H1 (cell line): ENCODE measurements around the gene MBD5. TPM values are rescaled to one million over a fixed set of nuclear protein-coding genes. Genes with fewer than 3 reads are reported as not detected.

ENCODE experiments used
- CTCF ChIA-PET: fragments of 300-600 bp; sonication (Branson Sonifier 250); formaldehyde crosslinking; loops from one replicate; lab custom pipeline; 2021; ENCODE audit not compliant: partially characterized antibody; lab: Charles Lee
- POLR2A ChIA-PET: fragments of 300-600 bp; sonication (Branson Sonifier 250); formaldehyde crosslinking; loops from one replicate; lab custom pipeline; 2021; ENCODE audit warnings: inconsistent platforms; ENCODE audit not compliant: partially characterized antibody; lab: Charles Lee
- DNase-seq, 2 experiments: peaks; one replicate each; pipeline versions ENCODE4 v3.0.0 to v3.0.0-alpha.2; 2010 to 2022; ENCODE audit warnings: low spot score in 2 of 2, low read depth in 1 of 2, mixed read lengths in 1 of 2
- FAIRE-seq: peaks from 2 replicates; lab custom pipeline; 2011; peaks lifted over from hg19 to GRCh38; lab: Jason Lieb, UNC
- H2AFZ ChIP-seq: 2 replicates; pipeline ENCODE4 v1.8.1; 2012; ENCODE audit warnings: low read length, inconsistent platforms
- H2AK5ac ChIP-seq: 2 replicates; pipeline ENCODE4 v1.6.1; 2013; ENCODE audit warnings: low read depth, low read length
- H2BK120ac ChIP-seq: replicated peaks from 2 replicates; pipeline ENCODE3; 2013; ENCODE audit warnings: low read depth, low read length, inconsistent platforms
- H2BK12ac ChIP-seq: 2 replicates; pipeline ENCODE4 v1.6.1; 2013; ENCODE audit warnings: low read depth, low read length
- H2BK15ac ChIP-seq: 2 replicates; pipeline ENCODE4 v1.6.1; 2013; ENCODE audit warnings: low read length
- H2BK20ac ChIP-seq: 2 replicates; pipeline ENCODE4 v1.6.1; 2013; ENCODE audit warnings: low read length
- H2BK5ac ChIP-seq: 2 replicates; pipeline ENCODE4 v1.6.1; 2013; ENCODE audit warnings: low read depth, low read length
- H3K14ac ChIP-seq: 2 replicates; pipeline ENCODE4 v1.6.1; 2013; ENCODE audit warnings: inconsistent platforms; ENCODE audit not compliant: insufficient read length
- H3K18ac ChIP-seq: 2 replicates; pipeline ENCODE4 v1.6.1; 2013; ENCODE audit warnings: low read length; ENCODE audit errors: extremely low read depth
- H3K23ac ChIP-seq: 2 replicates; pipeline ENCODE4 v1.6.1; 2013; ENCODE audit warnings: inconsistent platforms; ENCODE audit not compliant: insufficient read length
- H3K23me2 ChIP-seq: 2 replicates; pipeline ENCODE4 v1.6.1; 2013; ENCODE audit warnings: low read depth, low read length
- H3K27ac ChIP-seq: 2 replicates; pipeline ENCODE4 v1.6.1; 2011; ENCODE audit warnings: low read depth, low read length, inconsistent platforms
- H3K27me3 ChIP-seq, 4 experiments: replicated peaks in 1 of 4; 1 replicate in 1 of 4; 2 replicates in 3 of 4; pipeline versions ENCODE4 v1.6.1 to v1.8.1; 2011 to 2013; ENCODE audit warnings: low read length in 3 of 4, mild to moderate bottlenecking in 3 of 4, inconsistent platforms in 2 of 4, mixed read lengths in 2 of 4, moderate library complexity in 1 of 4; ENCODE audit not compliant: control insufficient read depth in 3 of 4, insufficient read depth in 3 of 4; ENCODE audit errors: extremely low read depth in 1 of 4
- H3K36me3 ChIP-seq, 4 experiments: 2 replicates each; pipeline versions ENCODE4 v1.6.1 to v1.8.1; 2011 to 2013; ENCODE audit warnings: mild to moderate bottlenecking in 4 of 4, low read length in 3 of 4, moderate library complexity in 2 of 4, control low read depth in 1 of 4, inconsistent platforms in 1 of 4; ENCODE audit not compliant: insufficient read depth in 4 of 4, control insufficient read depth in 2 of 4
- H3K4ac ChIP-seq: replicated peaks from 2 replicates; pipeline ENCODE3; 2013; ENCODE audit warnings: low read length, low read depth, mixed read lengths, inconsistent platforms; ENCODE audit not compliant: insufficient read length
- H3K4me1 ChIP-seq, 4 experiments: replicated peaks in 1 of 4; 1 replicate in 1 of 4; 2 replicates in 3 of 4; pipeline versions ENCODE4 v1.6.1 to v1.8.1; 2011 to 2013; ENCODE audit warnings: low read length in 3 of 4, inconsistent platforms in 2 of 4, mixed read lengths in 1 of 4; ENCODE audit not compliant: insufficient read depth in 4 of 4, control insufficient read depth in 3 of 4
- H3K4me2 ChIP-seq, 2 experiments: 2 replicates each; pipeline versions ENCODE4 v1.6.1 to v1.8.1; 2011 to 2013; ENCODE audit warnings: low read depth in 2 of 2, low read length in 2 of 2, control low read depth in 1 of 2, inconsistent platforms in 1 of 2, mild to moderate bottlenecking in 1 of 2; ENCODE audit not compliant: insufficient read depth in 1 of 2
- H3K4me3 ChIP-seq, 4 experiments: fragments of 200-600, 300-600 bp in 1 of 4; sonication (generic), shearing (Covaris generic), sonication (Bioruptor Twin) in 1 of 4; 2 replicates each; pipeline versions ENCODE4 v1.5.1 to v1.8.1; 2011 to 2016; ENCODE audit warnings: low read length in 4 of 4, low read depth in 3 of 4, control low read depth in 2 of 4, inconsistent platforms in 2 of 4, mild to moderate bottlenecking in 2 of 4, mixed read lengths in 1 of 4, moderate library complexity in 1 of 4; ENCODE audit not compliant: insufficient read depth in 2 of 4; ENCODE audit errors: extremely low read depth in 1 of 4
- H3K56ac ChIP-seq: replicated peaks from 2 replicates; pipeline ENCODE3; 2013; ENCODE audit warnings: low read depth, mild to moderate bottlenecking, mixed read lengths, low read length, inconsistent platforms; ENCODE audit not compliant: insufficient read length
- H3K79me1 ChIP-seq: 2 replicates; pipeline ENCODE4 v1.6.1; 2013; ENCODE audit warnings: low read depth, low read length, control low read depth
- H3K79me2 ChIP-seq, 2 experiments: 2 replicates each; pipeline versions ENCODE4 v1.6.1 to v1.8.1; 2012 to 2013; ENCODE audit warnings: low read length in 2 of 2, mild to moderate bottlenecking in 2 of 2, inconsistent platforms in 1 of 2; ENCODE audit not compliant: insufficient read depth in 2 of 2, control insufficient read depth in 1 of 2
- H3K9ac ChIP-seq, 4 experiments: replicated peaks in 1 of 4; 1 replicate in 1 of 4; 2 replicates in 3 of 4; pipeline versions ENCODE4 v1.6.1 to v1.8.1; 2011 to 2013; ENCODE audit warnings: low read depth in 3 of 4, low read length in 3 of 4, control low read depth in 2 of 4, mild to moderate bottlenecking in 2 of 4, moderate library complexity in 2 of 4, inconsistent platforms in 1 of 4; ENCODE audit errors: extremely low read depth in 1 of 4
- H3K9me3 ChIP-seq, 2 experiments: 2 replicates each; pipeline versions ENCODE4 v1.6.1 to v1.8.1; 2012 to 2013; ENCODE audit warnings: mild to moderate bottlenecking in 2 of 2, moderate library complexity in 2 of 2, control low read depth in 1 of 2, inconsistent platforms in 1 of 2, low read depth in 1 of 2, low read length in 1 of 2, mixed read lengths in 1 of 2; ENCODE audit not compliant: insufficient read depth in 2 of 2
- H4K20me1 ChIP-seq, 2 experiments: replicated peaks in 1 of 2; 2 replicates each; pipeline versions ENCODE3 to v1.8.1; 2011 to 2013; ENCODE audit warnings: inconsistent platforms in 2 of 2, low read length in 2 of 2, mild to moderate bottlenecking in 1 of 2; ENCODE audit not compliant: insufficient read depth in 2 of 2, control insufficient read depth in 1 of 2
- H4K5ac ChIP-seq: 2 replicates; pipeline ENCODE4 v1.6.1; 2013; ENCODE audit warnings: low read length, low read depth, mixed read lengths, inconsistent platforms; ENCODE audit not compliant: insufficient read length
- H4K8ac ChIP-seq: 2 replicates; pipeline ENCODE4 v1.8.0; 2013; ENCODE audit warnings: mild to moderate bottlenecking, moderate library complexity, low read length, inconsistent platforms; ENCODE audit not compliant: insufficient read depth; ENCODE audit errors: extremely low read depth
- H4K91ac ChIP-seq: replicated peaks from 2 replicates; pipeline ENCODE3; 2013; ENCODE audit warnings: low read length, mixed read lengths, inconsistent platforms; ENCODE audit not compliant: insufficient read length
- BACH1 ChIP-seq: IDR thresholded peaks from 2 replicates; pipeline ENCODE4 v1.6.1; 2012; ENCODE audit warnings: low read length, improper control_type of control experiment
- CBX5 ChIP-seq: fragments of 300-800, 300-1000 bp; sonication (generic); IDR thresholded peaks from 2 replicates; pipeline ENCODE4 v1.7.1; 2016; ENCODE audit warnings: antibody characterized with exemption, low read length, low read depth
- KDM5A ChIP-seq: fragments of 200-600 bp; IDR thresholded peaks from 2 replicates; pipeline ENCODE4 v1.7.1; 2012; ENCODE audit warnings: mild to moderate bottlenecking, low read length, inconsistent platforms, mixed read lengths
- NRF1 ChIP-seq: IDR thresholded peaks from 2 replicates; pipeline ENCODE4 v1.6.1; 2011; ENCODE audit warnings: mild to moderate bottlenecking, low read depth, low read length, improper control_type of control experiment
- SIN3A ChIP-seq, 2 experiments: IDR thresholded peaks in 1 of 2; conservative IDR thresholded peaks in 1 of 2; 2 replicates each; pipeline ENCODE4 v1.6.1; 2011 to 2012; ENCODE audit warnings: low read length in 2 of 2, improper control_type of control experiment in 1 of 2, low read depth in 1 of 2, mild to moderate bottlenecking in 1 of 2
- SRF ChIP-seq: IDR thresholded peaks from 2 replicates; pipeline ENCODE4 v1.6.1; 2011; ENCODE audit warnings: mild to moderate bottlenecking, low read depth, low read length, moderate library complexity
- TAF1 ChIP-seq: IDR thresholded peaks from 2 replicates; pipeline ENCODE4 v1.6.1; 2011; ENCODE audit warnings: mild to moderate bottlenecking, low read depth, low read length
- WGBS, 2 experiments: shearing (Covaris generic) in 1 of 2; methylation state at CpG; one replicate each; pipeline versions ENCODE4 v1.1.6 to v1.1.7; 2013 to 2015; ENCODE audit warnings: low lambda C conversion rate in 2 of 2, mixed read lengths in 2 of 2, inconsistent platforms in 1 of 2, low coverage in 1 of 2, missing lambda C conversion rate in 1 of 2; ENCODE audit not compliant: insufficient replicate concordance in 2 of 2, insufficient coverage in 1 of 2, insufficient read length in 1 of 2; ENCODE audit errors: extremely low coverage in 1 of 2, missing lambda C conversion rate in 1 of 2; 5-methylcytosine and 5-hydroxymethylcytosine counted together
- polyA plus RNA-seq, 7 experiments: library from polyadenylated mRNA; depleted of rRNA in 3 of 7; stranded (reverse) in 5 of 7; unstranded in 2 of 7; fragments of >200 nt in 5 of 7; fragments of 200-250 nt in 2 of 7; gene quantifications; 1 replicate in 5 of 7; 2 replicates in 1 of 7; 4 replicates in 1 of 7; pipeline versions ENCODE4 v1.2.1 to v1.2.3, GENCODE V29; 2011 to 2013; ENCODE audit warnings: missing spikeins in 2 of 7, mixed read lengths in 2 of 7
- total RNA-seq: library from RNA; stranded (reverse); fragmentation: NEBNext Ultra II Directional; extraction: Animal tissue kit (Norgen Biotek cat#: 25700); gene quantifications from 2 replicates; pipeline ENCODE4 v1.2.1, GENCODE V29; 2021
- TF ChIP-seq, protein P1 (sequence below): IDR thresholded peaks from 2 replicates; pipeline ENCODE4 v1.6.1; 2011; ENCODE audit warnings: low read length, improper control_type of control experiment

MBD5 gene
- total and polyA plus RNA-seq, 2 of the 8 experiments (the other 6 are each of a cell fraction or from before 2014, with no cell fraction given), result 9.7 to 29.4 TPM

DNA sequence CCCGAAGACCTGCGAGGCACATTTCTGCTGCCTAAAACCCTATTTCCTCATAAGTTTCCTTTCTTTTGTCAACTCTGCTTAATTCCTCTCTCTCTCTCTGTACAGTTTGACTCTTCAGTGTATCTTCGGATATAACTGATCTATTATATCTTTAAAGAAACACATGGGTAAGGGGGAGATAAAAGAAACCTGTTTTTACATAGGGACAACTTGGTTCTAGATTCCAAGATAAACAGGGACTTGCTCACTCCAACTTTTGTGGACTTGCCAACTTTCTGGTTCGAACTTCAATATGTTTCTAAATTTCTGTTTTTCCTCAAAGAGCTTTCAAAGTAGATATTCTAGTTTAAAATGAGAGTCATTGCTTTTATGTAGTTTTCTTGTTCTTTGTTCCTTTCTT, 441.0 kb downstream of the MBD5 start:
- FAIRE-seq (no peak), DNase-seq (no peak)
- Histone ChIP-seq H3K56ac (no peak overlapping the region), H3K27me3 (no peaks in the 10 kb centered on the region), H3K9me3 (no peaks in the 10 kb centered on the region), H4K91ac (no peak overlapping the region), H3K79me2 (no peaks in the 10 kb centered on the region), H3K4me1 (no peaks in the 10 kb centered on the region), H3K9ac (no peak overlapping the region), H2BK120ac (no peak overlapping the region), H2BK15ac (no peak overlapping the region), H3K4me3 (no peak overlapping the region), H2BK20ac (no peak overlapping the region), H3K18ac (no peak overlapping the region), H3K23me2 (no peaks in the 10 kb centered on the region), H3K23ac (no peak overlapping the region), H2BK12ac (no peak overlapping the region), H2AK5ac (no peak overlapping the region), H3K4ac (no peak overlapping the region), H2AFZ (no peak overlapping the region), H3K14ac (no peak overlapping the region), H3K4me2 (no peak overlapping the region), H3K79me1 (no peaks in the 10 kb centered on the region), H2BK5ac (no peak overlapping the region), H4K5ac (no peak overlapping the region), H3K27ac (no peak overlapping the region), H4K8ac (no peak overlapping the region), H3K36me3 (no peaks in the 10 kb centered on the region), H4K20me1 (no peaks in the 10 kb centered on the region)
- TF ChIP-seq, protein P1, sequence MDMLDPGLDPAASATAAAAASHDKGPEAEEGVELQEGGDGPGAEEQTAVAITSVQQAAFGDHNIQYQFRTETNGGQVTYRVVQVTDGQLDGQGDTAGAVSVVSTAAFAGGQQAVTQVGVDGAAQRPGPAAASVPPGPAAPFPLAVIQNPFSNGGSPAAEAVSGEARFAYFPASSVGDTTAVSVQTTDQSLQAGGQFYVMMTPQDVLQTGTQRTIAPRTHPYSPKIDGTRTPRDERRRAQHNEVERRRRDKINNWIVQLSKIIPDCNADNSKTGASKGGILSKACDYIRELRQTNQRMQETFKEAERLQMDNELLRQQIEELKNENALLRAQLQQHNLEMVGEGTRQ, result no peak
- no peak for TF ChIP-seq SIN3A (conservative IDR thresholded peaks at IDR 0.05 in 1 of 2, IDR thresholded peaks at IDR 0.05 in 1 of 2; ENCODE audit: low read depth in 1 of 2, low read length in 2 of 2)
- no peak for TF ChIP-seq SRF
- no peak for TF ChIP-seq BACH1
- no peak for TF ChIP-seq TAF1
- TF ChIP-seq NRF1, result no peak
- no peak for TF ChIP-seq CBX5
- no peak for TF ChIP-seq KDM5A
- 90% methylated on average over 4 of the region's 4 CpGs; no CpG with 5 or more reads in 1 of the 2 experiments for WGBS, 2 experiments
- ChIA-PET CTCF (interaction anchor here (1.2 kb wide), 1 partner anchor 13 kb away, joined by 5 read pairs; no protein-coding TSS in a partner anchor), POLR2A (no interaction called here)
